Islet of Langerhans (tissue), 1 donor: ENCODE measurements around the gene RALGAPA2.

Experiments used
- FAIRE-seq: peaks from one replicate; lab custom pipeline; 2011; peaks lifted over from hg19 to GRCh38; lab: Jason Lieb, UNC

The RALGAPA2 gene

DNA sequence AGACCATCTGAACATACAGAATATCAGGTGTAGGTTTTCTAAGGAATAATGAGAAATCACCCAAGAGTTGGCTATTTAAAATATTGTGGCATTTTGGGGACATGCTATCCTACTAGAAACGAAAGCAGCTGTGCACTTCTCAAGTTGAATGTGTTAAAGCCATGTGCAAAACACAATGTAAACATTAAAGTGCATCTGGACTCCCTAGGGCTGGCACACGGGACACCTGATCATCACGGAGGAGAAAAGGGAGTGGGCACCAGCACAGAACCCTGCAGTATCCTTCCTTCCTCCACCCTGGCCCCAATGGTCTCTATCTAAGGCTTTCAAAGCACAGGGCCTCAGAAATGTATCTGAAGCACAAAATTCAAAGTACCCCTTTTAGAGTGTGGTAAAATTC lies 250.3 kb downstream of the RALGAPA2 start:
- no peak for FAIRE-seq

DNA sequence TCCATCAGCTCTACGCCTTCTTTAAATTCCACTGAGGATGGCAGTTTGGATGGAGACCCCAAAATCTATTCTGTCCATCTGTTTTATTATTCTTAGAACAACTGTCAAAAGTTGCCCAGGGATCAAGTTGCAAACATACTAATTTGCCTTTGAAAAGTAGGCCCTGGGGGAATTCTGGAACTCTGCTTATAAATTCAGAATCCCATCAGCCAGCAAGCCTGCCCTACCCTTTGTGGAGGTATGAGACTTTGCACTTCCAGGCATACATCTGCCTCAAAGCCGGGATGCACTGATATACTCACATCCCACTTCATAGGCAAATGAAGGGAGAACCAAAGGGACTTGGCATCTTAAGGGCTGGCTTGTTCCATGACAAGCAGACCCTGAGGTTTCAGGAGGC lies 250.9 kb downstream of the RALGAPA2 start:
- FAIRE-seq: no peak

DNA sequence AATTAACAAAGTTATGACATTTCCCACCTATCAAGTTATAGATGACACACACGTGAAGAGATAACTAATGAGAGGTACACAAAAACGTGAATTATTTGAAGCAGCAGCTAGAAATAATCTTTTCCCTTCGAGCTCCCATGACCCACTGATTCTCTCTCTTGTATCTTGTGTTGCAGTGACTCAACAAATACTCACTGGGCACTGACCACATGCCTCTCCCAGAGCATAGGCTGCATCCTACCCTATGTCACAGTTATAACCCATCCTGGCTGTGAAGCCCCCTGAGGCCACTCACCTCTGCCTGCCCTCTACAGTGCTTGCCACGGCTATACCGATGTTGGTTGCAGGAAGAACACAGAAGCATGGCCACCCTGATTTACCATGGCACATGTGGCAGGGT lies 252.7 kb downstream of the RALGAPA2 start:
- no peak for FAIRE-seq

DNA sequence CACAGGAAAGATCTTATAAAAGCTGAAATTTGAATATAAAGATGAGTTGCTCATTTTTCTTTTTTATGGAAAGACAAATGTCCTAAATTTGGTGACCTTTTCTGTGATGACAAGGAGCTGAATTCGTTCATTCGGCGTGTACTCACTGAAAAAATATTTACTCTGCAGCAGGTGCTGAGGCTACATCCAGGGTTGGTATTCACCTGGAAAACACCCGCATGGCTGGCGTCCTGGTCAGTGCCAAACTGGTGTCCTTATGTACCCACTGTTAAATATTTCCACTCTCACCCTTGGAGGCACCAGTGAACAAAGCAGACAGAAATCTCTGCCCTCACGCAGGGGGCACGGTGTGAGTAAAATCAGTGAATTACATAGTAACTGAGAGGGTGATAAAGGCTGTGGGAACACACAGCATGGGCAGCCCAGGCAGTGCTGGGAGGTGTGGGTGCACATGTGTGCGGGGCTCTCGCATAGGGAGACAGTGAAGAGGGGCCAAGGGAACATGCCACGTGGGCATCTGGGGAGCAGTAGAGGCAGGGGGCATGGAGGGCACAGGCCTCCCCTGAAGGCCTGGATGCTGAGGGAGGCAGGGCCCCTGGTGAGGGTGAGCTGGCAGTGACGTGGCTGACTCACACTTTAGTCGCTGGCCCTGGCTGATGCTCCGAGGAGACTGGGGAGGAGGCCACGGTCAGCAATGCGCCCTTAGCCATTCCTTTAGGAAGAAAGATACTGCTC lies 254.9 kb downstream of the RALGAPA2 start:
- FAIRE-seq: peak; percentile 72

DNA sequence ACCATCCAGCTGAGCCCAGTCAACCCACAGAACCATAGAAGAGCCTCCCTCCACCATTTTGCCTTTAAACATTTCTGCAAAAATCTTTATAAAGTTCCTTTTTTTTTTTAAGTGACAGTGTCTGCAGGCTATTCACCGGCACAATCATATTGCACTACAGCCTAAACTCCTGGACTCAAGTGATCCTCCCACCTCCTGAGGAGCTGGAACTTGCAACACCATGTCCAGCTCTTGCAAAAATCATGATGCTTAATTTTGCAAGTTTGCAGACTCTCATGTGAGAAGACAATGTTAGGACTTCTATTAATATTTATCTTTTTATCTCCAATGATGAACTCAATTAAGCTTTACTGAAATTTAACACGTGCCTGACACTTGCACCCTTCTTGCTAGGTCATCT lies 255.7 kb downstream of the RALGAPA2 start:
- FAIRE-seq: no peak

DNA sequence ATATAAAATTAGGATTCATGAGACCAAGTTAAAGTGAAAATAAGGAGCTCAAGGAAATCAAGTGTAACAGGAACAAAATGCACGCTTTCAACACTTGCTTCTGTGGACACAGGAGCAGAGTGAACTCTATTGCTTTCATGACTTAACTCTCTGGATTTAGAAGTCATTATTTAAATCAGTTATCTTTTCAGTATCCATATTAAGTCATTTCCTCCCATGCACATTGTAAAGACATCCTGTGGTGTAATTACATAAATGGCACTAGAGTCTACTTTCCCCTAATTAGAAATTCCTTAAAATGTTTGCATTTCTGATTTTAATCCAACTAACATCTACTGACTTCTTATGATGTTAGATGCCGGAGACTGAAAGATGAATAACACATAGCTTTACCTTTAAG lies 256.5 kb downstream of the RALGAPA2 start:
- no peak for FAIRE-seq

DNA sequence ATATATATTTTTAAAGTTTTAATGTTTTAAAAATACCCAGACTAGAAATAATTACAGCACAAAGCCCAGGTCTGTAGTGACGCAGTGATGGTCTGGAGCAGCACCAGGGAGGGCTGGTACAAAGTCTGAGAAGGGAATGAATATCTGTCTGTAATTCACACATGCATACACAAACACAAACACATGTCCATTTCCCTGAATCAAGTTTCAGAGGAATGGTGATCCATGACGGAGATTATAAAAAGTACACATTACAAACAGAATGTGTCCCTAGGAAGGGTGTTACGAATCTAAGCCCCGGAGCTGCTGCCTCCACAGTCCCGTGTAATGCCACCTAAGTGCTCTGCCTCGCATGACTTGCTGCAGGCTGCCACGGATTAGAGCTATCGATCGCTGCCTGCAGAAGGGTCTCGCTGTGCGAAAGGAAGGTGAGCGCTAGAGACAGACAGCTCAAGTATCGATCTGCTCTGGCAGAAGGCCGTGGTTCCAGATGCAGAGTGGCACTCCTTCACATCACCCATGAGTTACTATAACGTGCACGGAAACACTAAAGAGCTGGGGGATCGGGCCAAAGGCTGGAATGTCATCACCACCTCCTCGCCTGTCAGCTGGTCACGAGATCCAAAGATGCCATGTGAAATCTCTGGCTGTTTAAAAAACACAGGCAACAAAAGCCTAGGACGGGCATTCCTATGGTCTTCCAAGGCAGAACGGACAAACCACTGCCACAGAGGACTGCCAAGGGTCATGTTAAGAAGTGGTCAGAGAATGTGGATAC lies 257.4 kb downstream of the RALGAPA2 start:
- no peak for FAIRE-seq

DNA sequence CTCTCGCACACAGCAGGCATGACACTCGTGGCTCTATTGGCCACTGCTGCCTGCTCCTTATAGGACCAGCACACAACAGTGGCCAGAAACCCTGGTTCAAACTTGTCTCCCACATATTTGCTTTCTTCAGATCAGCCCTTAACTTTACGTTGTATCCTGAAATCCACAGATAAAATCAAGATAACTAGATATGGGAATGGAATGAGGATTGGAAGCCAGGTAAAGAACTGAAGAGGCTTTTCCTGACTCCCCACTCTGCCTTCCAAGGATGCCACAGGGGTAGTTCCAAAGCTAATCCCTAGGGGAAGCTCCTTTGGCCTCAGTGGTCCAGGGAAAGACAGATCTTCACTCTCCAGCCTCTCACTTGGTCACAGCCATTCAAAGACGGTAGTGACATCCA lies 258.1 kb downstream of the RALGAPA2 start:
- FAIRE-seq: no peak

DNA sequence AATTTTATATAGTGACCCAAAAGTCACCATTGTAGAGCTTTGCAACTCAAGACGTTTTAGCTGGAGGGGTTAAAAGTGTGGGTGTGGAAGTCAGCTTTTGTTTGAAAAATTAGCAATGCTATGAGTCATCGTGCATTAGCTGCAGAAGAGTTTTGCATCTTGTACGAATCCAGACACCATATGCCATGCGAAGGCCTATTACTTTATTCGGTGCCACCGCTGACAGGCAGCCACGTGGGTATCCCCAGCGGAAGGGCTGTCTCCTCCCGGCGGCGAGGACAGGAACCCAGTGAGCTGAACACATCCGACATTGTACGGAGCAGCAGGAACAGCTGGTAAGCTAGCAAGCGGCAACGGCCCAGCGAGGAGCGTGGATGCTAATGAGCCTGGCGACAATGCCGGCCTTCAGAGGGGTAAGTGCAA lies 260.2 kb downstream of the RALGAPA2 start:
- FAIRE-seq: peak; percentile 72

DNA sequence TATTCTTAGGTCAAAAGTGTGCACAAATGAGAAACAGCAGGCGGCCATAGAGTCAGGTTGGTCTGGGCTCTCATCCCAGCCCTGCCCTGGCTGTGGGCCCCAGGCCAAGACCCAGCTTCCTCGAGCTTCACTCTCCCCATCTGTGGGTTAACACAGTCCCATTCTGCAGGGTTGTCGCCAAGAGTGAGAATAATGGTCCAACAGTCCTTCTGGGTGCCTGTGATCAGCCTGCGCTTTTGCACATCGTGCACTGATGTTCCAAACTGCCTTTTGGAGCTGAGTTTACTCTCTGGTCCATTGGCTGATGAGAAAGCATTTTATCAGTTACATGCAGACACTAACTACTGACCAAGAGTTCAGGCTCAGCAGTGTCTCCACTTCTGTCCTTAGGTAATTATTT lies 261.9 kb downstream of the RALGAPA2 start:
- no peak for FAIRE-seq

DNA sequence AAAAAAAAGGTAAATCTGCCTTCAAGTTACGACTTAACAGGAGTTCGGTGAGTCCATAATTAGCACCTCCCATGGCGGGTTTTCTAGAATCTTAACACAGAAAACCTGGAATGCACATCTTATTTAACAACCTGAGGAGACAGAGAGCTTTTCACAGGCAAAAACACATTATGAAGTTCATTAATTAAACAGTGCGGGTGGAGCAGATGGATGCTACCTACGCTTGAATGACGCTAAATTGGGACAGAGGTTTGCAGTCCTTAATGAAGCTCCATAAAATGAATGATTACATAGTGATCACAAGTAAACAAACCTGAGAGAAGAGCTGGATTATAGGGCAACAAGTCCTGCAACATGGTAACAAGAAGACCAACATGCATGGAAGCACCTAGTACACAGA lies 263.6 kb downstream of the RALGAPA2 start:
- FAIRE-seq: peak; percentile 87

DNA sequence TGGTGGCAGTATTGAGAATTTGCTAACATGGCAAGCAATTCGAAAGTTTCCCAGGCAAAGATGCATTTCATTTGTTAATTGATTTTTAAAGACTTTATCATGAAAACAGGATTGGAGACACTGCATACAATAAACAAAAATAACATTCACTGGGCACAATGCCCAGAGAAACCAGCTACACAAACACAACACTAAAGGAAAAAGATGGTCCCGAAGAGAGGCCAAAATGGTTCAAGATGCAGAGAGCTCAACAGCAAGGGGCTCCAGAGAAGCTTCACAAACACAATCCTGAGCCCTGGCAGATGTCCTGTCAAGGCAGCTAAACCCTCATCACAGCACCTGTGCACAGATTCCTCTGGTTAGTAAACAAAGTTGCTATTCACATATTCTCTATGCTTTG lies 265.2 kb downstream of the RALGAPA2 start:
- no peak for FAIRE-seq

DNA sequence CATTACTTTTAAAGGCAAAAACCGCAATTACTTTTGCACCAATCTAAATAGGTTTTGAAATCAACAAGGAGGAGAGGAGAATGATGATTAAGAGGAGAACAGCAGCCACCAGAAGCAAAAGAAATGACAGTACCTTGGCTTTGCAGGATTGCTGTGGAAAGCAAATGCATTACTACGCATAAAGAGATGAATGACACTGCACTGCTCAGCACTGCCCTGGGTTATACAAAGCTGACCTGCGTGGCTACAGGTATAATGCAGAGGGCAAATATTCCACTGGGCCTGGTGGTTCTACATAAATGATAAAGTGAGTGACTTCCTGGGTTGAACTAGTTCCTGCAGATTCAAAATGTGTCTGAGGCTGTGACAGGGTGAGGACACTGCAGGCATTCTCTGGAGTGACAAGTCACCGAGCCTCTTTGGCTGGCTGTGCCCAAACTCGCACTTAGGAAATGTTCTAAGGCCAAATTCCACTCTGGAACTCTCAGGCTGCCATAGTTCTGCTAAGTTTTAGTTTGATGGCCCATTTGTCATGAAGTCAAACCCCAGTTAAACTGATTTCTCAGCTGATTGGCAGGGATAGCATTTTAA lies 265.9 kb downstream of the RALGAPA2 start:
- FAIRE-seq: no peak

DNA sequence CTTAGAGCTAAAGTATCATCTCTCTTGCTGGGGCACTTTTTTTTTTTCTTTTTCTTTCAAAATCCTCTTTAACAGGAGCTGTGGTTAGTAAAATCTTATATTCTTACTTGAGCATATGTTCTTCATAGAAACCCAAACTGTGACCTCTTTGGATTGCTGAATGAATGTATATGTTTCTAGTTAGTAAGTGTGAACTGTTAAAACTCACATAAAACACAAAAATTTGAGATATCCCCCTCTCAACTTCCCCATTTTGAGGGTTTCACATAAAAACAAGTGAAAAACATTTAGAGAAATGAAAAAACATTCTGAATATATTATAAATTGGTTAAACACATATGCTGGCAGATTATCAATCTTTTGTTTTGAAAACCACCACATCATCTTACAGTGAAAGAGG lies 266.4 kb downstream of the RALGAPA2 start:
- FAIRE-seq: no peak

DNA sequence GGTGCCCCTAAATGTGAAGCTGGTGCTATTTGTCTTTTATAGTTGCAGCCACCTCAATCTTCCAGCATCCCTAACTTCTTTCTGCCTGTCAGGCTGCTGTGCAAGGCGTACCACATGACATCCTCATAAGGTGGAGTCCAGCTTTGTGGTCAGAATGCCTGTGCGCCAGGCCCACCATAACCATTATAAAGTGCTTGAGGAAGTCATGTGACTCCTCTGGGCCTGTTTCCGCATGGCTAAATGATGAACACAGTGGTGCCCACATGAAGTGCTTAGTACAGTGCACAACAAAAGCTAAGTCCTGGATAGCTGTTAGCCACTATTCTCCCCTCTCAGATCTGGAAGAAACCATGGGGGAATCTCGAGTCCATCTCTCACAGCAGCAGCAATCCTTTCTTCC lies 268.9 kb downstream of the RALGAPA2 start:
- FAIRE-seq: no peak

DNA sequence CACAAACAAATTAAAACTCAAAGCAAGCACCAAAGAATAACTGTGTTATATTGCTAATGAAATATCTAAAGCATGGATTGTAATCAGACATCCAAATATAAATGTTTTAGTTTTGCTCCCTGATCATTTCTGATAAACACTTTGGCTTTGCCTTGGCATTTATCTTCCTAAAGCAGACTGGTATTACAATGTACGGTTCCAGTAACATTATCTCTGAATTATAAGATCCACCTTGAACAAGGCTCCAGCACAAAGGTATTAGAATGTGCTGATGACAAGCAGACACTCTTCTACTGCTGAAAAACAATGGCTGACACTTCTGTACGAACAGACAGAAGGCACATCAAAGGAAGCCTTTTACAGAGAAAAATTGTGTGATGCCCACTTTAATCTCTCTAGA lies 270.0 kb downstream of the RALGAPA2 start:
- FAIRE-seq: no peak

DNA sequence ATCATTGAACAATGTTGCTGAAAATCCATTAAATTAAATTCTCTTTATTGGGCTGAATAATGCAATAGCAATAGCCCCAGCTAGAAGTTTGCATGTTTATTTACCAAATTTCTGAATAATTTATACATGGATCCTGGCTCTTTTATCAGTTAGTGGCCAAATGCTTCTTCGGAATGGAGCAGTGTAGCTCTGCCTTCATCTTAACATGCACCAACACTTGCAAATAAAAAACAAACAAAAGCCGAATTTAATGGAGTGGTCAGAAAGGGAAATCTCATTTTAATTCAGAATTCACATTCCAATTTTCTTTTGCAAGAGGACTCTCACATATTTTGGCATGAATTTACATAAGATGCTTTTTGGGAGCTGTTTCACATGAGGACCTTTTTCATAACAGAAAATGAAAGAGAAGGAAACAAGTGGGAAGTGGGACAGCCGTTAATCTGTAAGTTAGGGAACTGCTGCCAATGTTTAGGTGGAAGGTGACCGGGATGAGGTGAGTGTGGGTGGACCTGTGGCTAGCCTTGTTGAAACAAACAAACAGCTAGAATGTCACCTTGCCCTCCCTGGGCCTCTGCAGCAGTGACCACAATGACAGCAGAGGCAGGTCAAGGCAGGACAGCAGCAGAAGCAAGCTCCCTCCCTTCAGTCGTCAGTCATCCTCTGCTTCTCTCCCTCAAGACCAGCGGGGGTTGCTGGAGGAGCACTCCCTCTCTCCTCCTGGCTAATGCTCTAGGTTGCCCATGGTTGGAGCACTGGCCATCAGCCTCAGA lies 271.4 kb downstream of the RALGAPA2 start:
- FAIRE-seq: peak; percentile 17

DNA sequence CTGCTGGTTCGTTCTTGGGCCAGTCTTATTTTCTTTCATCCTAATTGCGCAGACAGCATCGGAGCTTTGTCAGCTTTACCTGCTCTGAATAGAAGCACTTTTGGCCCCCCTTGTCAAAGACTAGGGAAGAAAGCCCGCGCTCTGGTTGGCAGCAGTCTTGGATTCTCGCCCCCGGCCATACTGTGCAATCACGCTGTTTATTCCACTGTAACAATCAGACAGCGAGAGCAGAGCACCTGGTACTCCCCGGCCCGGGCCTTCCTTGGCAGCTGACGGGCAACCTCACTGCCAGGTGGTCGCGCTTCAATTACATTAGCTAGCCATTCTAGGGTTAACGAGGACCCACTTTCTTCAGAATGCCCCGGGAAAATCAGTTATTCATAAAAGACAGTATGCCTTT lies 272.0 kb downstream of the RALGAPA2 start:
- no peak for FAIRE-seq

DNA sequence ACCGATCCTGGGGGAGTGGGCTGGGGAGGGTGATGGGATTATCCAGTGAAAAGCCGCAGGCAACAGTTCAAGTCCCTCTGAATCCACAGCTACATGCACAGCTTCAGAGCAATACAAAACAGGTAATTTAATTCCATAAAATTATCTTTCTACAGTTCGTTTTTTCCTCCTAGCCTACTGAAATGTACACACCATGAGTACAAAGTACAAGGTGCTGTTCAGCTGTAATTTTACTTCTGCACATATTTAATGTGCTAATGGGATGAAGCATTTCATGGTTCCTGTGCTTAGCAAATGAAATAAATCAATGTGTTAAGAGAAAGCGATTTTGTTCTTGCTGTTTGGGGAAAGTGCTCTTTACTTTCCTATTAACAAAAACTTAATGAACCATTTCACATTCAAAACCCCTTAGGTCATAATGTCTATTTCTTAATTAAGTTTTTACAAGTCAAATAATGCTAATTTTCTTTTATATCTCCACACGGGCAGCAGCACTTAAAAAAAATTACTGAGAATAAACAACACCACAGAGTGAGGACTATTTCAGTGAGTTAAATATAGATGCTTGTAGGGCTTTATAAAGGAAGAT lies 272.7 kb downstream of the RALGAPA2 start:
- FAIRE-seq: peak; percentile 100

DNA sequence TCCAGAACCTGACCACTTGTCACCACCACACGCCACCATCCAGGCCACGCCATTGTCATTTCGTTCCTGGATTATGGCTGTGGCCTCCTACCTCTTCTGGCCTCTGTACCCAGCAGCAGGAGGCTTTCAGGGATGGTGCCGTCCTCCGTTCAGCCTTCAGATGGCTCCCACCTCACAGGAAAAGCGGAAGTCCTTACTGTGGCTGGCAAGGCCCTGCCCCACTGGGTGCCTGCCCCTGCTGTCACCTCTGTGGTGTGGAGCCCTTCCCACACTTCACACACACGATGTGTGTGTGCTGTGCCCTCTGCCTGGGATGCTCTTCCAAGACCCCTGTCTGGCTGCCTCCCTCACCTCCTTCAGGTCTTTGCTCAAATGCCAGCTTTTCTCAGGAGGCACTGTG lies 275.1 kb downstream of the RALGAPA2 start:
- FAIRE-seq: no peak

DNA sequence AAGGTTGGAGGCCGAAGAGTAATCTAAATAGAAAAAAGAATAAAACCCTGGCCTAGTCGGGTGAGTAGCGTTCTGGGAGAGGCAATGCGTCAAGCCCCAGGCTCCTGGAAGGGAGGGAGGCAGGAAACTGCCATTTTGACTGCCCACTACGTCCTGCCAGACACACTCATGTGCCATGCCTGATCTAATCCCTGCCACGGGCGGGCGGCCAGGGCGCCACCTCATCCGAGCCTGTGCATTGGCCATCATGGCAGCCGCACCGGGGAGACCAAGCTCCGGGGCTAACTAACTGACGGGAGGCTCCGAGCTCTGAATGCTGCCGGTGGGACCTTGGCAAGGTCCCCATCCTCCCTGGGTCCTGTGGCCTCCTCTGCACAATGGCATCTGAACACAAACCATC lies 275.8 kb downstream of the RALGAPA2 start:
- no peak for FAIRE-seq

DNA sequence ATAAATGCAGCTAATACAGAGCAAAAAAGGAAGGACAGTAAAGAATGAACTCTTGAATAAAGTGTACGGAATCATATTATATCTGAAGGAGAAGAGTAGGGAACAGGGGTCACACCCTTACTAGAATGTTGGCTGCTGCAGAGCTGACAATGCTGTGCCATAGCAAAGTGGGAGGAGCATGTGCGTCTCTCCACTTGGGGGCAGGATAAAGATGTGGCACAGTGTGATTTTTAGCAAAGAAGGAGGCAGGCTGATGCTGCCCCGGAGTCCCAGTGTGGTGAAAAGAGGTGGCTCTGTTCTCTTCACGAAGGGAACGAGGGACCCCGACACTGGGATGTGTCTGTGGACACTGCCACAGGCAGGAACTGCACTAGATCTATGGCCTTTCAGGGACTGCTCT lies 277.0 kb downstream of the RALGAPA2 start:
- no peak for FAIRE-seq
